Measurements from ENCODE around the gene LPCAT2. TPM values are rescaled to one million over a fixed set of nuclear protein-coding genes. Genes with fewer than 3 reads are reported as not detected.

LPCAT2 gene
- total and polyA plus RNA-seq, 2 donors (not counting 3 experiments of a cell fraction or from before 2014, with no cell fraction given) = 64.5 to 72.9 TPM

GRCh38 chr16:55555436-55555835 lies 46.6 kb downstream of the LPCAT2 start:
- Histone ChIP-seq H3K9me1 (replicated peaks; ENCODE audit: control insufficient read depth, extremely low read depth, insufficient read depth, low read length) (no peaks in the 10 kb centered on the region), H3K27ac (ENCODE audit: insufficient read depth, low read depth, low read length) (no peak overlapping the region), H3K9me3 (replicated peaks; ENCODE audit: control insufficient read depth, insufficient read depth, low read length) (no peaks in the 10 kb centered on the region), H4K20me1 (replicated peaks; ENCODE audit: control insufficient read depth, extremely low read depth, insufficient read depth, low read length) (no peaks in the 10 kb centered on the region), H3K4me3 (replicated peaks in 1 of 3; ENCODE audit: insufficient read depth in 1 of 3, low read depth in 1 of 3, low read length in 3 of 3) (no peak overlapping the region), H3K27me3 (ENCODE audit: control insufficient read depth in 2 of 2, insufficient read depth in 2 of 2, low read length in 2 of 2) (no peaks in the 10 kb centered on the region), H3K36me3 (ENCODE audit: control insufficient read depth in 2 of 2, extremely low read depth in 1 of 2, insufficient read depth in 2 of 2, low read length in 2 of 2) (peaks cover 12 to 15% of the 10 kb centered on the region in 2 experiments), H3K4me1 (ENCODE audit: control insufficient read depth, extremely low read depth, insufficient read depth, low read length) (peaks cover 50% of the 10 kb centered on the region), H3K79me2 (ENCODE audit: control insufficient read depth, insufficient read depth, low read length) (peaks cover 3% of the 10 kb centered on the region), H3K9ac (replicated peaks; ENCODE audit: extremely low read depth, insufficient read depth, low read length) (no peak overlapping the region), H3K4me2 (ENCODE audit: insufficient read depth, low read length) (no peak overlapping the region), H2AFZ (ENCODE audit: low read depth, low read length) (no peak overlapping the region)
- FAIRE-seq (no peak), DNase-seq (ENCODE audit: low read depth, low spot score) (no peak)
- no TSS peak for BruUV-seq (replicated peaks)
- TF ChIP-seq POLR2A (IDR thresholded peaks at IDR 0.05; ENCODE audit: low read depth, low read length) = no peak
- TF ChIP-seq FOS (IDR thresholded peaks at IDR 0.05; ENCODE audit: borderline replicate concordance, insufficient read depth, low read length) = no peak
- no peak for TF ChIP-seq POLR2AphosphoS5 (IDR thresholded peaks at IDR 0.05; ENCODE audit: insufficient read depth, low read depth, low read length)
- TF ChIP-seq MYC (IDR thresholded peaks at IDR 0.05; ENCODE audit: low read depth, low read length) = no peak
- TF ChIP-seq, protein P1, sequence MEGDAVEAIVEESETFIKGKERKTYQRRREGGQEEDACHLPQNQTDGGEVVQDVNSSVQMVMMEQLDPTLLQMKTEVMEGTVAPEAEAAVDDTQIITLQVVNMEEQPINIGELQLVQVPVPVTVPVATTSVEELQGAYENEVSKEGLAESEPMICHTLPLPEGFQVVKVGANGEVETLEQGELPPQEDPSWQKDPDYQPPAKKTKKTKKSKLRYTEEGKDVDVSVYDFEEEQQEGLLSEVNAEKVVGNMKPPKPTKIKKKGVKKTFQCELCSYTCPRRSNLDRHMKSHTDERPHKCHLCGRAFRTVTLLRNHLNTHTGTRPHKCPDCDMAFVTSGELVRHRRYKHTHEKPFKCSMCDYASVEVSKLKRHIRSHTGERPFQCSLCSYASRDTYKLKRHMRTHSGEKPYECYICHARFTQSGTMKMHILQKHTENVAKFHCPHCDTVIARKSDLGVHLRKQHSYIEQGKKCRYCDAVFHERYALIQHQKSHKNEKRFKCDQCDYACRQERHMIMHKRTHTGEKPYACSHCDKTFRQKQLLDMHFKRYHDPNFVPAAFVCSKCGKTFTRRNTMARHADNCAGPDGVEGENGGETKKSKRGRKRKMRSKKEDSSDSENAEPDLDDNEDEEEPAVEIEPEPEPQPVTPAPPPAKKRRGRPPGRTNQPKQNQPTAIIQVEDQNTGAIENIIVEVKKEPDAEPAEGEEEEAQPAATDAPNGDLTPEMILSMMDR (IDR thresholded peaks at IDR 0.05; ENCODE audit: extremely low read depth in 1 of 2, insufficient read depth in 1 of 2, low read depth in 1 of 2, low read length in 2 of 2) = no peak
- TF ChIP-seq EZH2 (IDR thresholded peaks at IDR 0.05; ENCODE audit: borderline replicate concordance, low read depth, low read length, severe bottlenecking) = no peak
- no peak for TF ChIP-seq GATA2 (IDR thresholded peaks at IDR 0.05; ENCODE audit: insufficient read depth, insufficient read length, low read depth, low read length)
- TF ChIP-seq JUN (IDR thresholded peaks at IDR 0.05; ENCODE audit: borderline replicate concordance, insufficient read depth, insufficient read length, low read depth) = no peak
- TF ChIP-seq, protein P2, sequence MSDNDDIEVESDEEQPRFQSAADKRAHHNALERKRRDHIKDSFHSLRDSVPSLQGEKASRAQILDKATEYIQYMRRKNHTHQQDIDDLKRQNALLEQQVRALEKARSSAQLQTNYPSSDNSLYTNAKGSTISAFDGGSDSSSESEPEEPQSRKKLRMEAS (IDR thresholded peaks at IDR 0.05; ENCODE audit: insufficient read depth, insufficient read length) = no peak
- POLR2A ChIA-PET = no interaction called here
- intact Hi-C loops (cut with micrococcal nuclease) (no loop called here), dilution Hi-C loops (cut with MboI; ENCODE audit: extremely low pct_ligation_motif_present, low sequenced_read_pairs) (no loop called here)
- CTCF ChIA-PET = no interaction called here
